Measurements from ENCODE around the gene FGFR4.

FGFR4 gene

DNA sequence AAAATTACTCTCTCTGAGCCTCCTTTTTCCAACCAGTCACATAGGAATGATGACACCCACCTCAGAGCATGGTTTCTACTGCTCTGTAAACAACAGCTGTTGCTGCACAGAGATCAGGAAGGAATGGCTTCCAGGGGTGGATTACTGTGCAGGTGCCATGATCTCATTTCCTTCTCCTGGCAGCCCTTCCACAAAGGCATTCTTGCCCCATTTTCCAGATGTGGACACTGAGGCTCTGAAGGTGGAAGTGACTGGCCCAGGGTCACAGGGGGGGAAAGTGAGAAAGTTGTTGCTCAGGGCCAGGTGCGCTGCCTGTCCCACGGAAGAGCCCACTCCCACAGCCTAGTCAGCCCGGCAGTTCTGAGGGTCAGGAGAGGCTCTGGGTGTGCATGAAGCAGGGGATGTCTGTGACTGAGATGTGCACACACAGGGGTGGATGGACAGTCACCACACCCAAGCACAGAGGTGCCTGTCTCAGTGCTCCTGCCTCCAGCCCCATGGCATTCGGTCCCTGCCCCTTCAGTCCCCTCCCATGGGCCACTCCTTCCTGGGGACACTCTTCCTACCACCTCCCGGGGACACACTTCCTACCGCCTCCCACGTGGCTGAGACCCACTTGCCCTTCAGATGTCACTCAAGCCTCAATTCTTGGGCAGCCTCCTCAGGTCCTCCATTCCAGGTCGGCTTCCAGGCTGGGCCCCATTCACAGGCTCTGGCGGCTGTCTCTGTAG is 17.0 kb downstream of the FGFR4 start:
- Histone ChIP-seq H3F3A (ENCODE audit: control insufficient read depth, insufficient read depth) (no peaks in the 10 kb centered on the region), H3K27me3 (ENCODE audit: control insufficient read depth, low read length) (peaks cover 3% of the 10 kb centered on the region; the same call in 1 of the 2 replicates), H3K4me2 (ENCODE audit: low read length) (no peak overlapping the region), H3K4me1 (ENCODE audit: control insufficient read depth, low read length) (peaks cover 15% of the 10 kb centered on the region), H3K27ac (ENCODE audit: low read depth, low read length) (no peak overlapping the region), H3K4me3 (ENCODE audit: low read length) (no peak overlapping the region), H4K20me1 (ENCODE audit: control insufficient read depth, insufficient read depth, low read depth, low read length) (no peaks in the 10 kb centered on the region), H3K79me2 (ENCODE audit: control insufficient read depth, low read length) (no peaks in the 10 kb centered on the region), H3K36me3 (ENCODE audit: control insufficient read depth, low read length) (no peaks in the 10 kb centered on the region), H3K9me3 (ENCODE audit: control insufficient read depth, insufficient read depth, low read length) (no peaks in the 10 kb centered on the region), H3K9me2 (replicated peaks; ENCODE audit: control insufficient read depth, low read length) (no peaks in the 10 kb centered on the region)
- TF ChIP-seq EZH2phosphoT487 (IDR thresholded peaks at IDR 0.05; ENCODE audit: borderline replicate concordance, low read length) (no peak), CTCF (IDR thresholded peaks at IDR 0.05; ENCODE audit: low read depth, low read length, poor library complexity, severe bottlenecking) (no peak)

- Histone ChIP-seq H3K4me2 (ENCODE audit: low read length) (no peak overlapping the region), H3K4me3 (ENCODE audit: low read length) (no peak overlapping the region), H4K20me1 (ENCODE audit: control insufficient read depth, insufficient read depth, low read depth, low read length) (no peaks in the 10 kb centered on the region), H3K27me3 (ENCODE audit: control insufficient read depth, low read length) (peaks cover 3% of the 10 kb centered on the region; the same call in 1 of the 2 replicates), H3K36me3 (ENCODE audit: control insufficient read depth, low read length) (no peaks in the 10 kb centered on the region), H3K27ac (ENCODE audit: low read depth, low read length) (no peak overlapping the region), H3K4me1 (ENCODE audit: control insufficient read depth, low read length) (no peaks in the 10 kb centered on the region), H3K79me2 (ENCODE audit: control insufficient read depth, low read length) (no peaks in the 10 kb centered on the region), H3F3A (ENCODE audit: control insufficient read depth, insufficient read depth) (no peaks in the 10 kb centered on the region), H3K9me3 (ENCODE audit: control insufficient read depth, insufficient read depth, low read length) (no peaks in the 10 kb centered on the region), H3K9me2 (replicated peaks; ENCODE audit: control insufficient read depth, low read length) (no peaks in the 10 kb centered on the region)
- TF ChIP-seq CTCF (IDR thresholded peaks at IDR 0.05; ENCODE audit: low read depth, low read length, poor library complexity, severe bottlenecking) = no peak
- no peak for TF ChIP-seq EZH2phosphoT487 (IDR thresholded peaks at IDR 0.05; ENCODE audit: borderline replicate concordance, low read length)
Measured at GRCh38 chr5:177105691-177106476, 19.2 kb downstream of the FGFR4 start.

DNA sequence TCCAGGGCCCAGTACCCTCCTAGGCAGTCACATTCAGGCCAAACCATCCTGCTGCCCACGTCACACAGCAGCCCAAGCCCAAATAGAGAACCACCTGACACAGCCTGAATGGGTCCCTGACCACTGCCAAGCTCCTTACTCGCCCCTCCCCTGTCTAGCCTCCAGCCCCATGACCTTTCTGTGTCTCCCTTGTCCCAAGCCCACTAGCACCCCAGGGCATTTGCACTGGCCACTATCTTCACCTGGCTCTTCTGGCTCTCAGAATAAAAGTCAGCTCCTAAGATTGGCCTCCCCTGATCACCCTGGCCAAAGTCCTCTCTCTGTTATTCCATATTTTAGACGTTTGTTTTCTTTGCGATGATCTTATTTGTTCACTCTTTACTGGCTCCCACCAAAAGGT is 20.4 kb downstream of the FGFR4 start:
- H3K4me1 ChIP-seq (ENCODE audit: control insufficient read depth, low read length) = peaks cover 4% of the 10 kb centered on the region
- no peak overlapping the region for H3K27ac ChIP-seq (ENCODE audit: low read depth, low read length)
- no peaks in the 10 kb centered on the region for H3K9me3 ChIP-seq (ENCODE audit: control insufficient read depth, insufficient read depth, low read length)
- H3K4me2 ChIP-seq (ENCODE audit: low read length) = no peak overlapping the region
- no peaks in the 10 kb centered on the region for H4K20me1 ChIP-seq (ENCODE audit: control insufficient read depth, insufficient read depth, low read depth, low read length)
- no peak overlapping the region for H3K4me3 ChIP-seq (ENCODE audit: low read length)
- peaks cover 3% of the 10 kb centered on the region; the same call in 1 of the 2 replicates for H3K27me3 ChIP-seq (ENCODE audit: control insufficient read depth, low read length)
- no peaks in the 10 kb centered on the region for H3K9me2 ChIP-seq (replicated peaks; ENCODE audit: control insufficient read depth, low read length)
- no peaks in the 10 kb centered on the region for H3K36me3 ChIP-seq (ENCODE audit: control insufficient read depth, low read length)
- TF ChIP-seq CTCF (IDR thresholded peaks at IDR 0.05; ENCODE audit: low read depth, low read length, poor library complexity, severe bottlenecking) (no peak), EZH2phosphoT487 (IDR thresholded peaks at IDR 0.05; ENCODE audit: borderline replicate concordance, low read length) (no peak)
- H3F3A ChIP-seq (ENCODE audit: control insufficient read depth, insufficient read depth) = no peaks in the 10 kb centered on the region
- H3K79me2 ChIP-seq (ENCODE audit: control insufficient read depth, low read length) = no peaks in the 10 kb centered on the region

All from DOHH2 (cell line).